Measurements from ENCODE around the gene MRPL52.
A peak's percentile ranks its signal among the peaks of the same experiment; 100 is the strongest.
"Not testable (repeated sequence)": the region's sequence is repeated elsewhere in the genome, so short reads cannot be mapped to it uniquely, and the experiment has no call there.

MRPL52 gene

DNA sequence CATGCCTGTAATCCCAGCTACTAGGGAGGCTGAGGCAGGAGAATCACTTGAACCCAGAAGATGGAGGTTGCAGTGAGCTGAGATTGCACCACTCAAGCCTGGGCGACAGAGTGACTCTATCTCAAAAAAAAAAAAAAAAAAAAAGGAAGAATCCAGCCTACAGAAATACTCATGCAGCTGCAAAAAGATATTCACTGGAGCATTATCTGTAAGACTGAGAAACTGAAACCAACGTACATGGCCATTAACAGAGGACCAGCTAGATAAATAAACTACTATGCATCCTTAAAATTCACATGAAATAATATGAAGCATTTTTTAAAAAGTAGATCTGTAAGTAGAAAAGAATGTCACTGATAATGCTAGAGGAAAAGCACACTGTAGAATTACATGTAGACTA, 18.0 kb upstream of the MRPL52 start:
- no peak for DNase-seq (ENCODE audit: low spot score)

DNA sequence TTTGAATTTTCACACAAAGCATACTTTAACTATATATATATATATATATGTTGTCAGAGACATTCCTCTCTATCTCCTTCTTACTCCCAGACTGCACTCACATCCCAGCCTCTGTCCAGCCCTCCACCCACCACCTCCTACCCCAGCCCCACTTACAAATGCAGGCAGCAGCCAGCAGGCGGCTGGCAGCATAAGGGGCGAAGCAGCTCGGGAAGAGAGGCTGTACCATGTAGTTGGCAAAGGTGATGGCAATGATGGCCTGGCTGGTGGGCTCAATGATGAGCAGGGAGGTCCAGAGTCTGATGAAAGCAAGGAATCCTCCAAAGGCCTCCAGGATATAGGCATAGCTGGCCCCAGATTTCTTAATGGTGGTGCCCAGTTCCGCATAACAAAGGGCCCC, 16.9 kb upstream of the MRPL52 start:
- no peak for DNase-seq (ENCODE audit: low spot score)

DNA sequence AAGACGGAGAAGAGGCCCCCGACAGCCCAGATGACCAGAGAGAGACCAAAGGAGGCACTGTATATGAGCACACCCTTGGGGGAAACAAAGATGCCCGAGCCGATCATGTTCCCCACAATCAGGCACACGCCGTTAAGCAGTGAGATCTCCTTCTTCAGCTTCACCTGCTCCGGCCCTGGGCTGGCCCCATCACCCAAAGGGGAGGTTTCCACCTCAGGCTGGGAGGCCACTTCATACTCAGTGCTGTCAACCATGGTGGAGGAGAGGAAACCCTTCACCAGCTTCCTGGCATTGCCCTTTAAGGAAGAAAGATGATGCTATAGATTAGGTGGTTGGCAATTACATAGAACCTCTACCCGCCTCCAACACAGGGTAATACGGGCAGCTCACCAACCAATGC, 16.5 kb upstream of the MRPL52 start:
- DNase-seq (ENCODE audit: low spot score), result no peak

DNA sequence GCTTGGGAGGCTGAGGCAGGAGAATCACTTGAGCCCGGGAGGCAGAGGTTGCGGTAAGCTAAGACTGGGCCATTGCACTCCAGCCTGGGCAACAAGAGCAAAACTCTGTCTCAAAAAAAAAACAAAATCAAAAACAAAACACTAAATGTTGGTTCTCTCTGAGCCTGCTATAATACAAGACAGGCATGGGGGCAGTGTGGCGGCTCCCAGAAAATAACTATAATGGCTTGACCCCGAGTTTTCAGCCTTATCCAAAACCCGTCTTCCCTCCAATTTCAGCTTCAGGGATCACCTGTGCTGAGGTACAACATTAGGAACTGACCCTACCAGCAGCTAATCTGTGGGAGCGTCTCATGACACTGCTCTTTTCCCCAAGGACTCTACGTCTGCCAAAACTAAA, 15.3 kb upstream of the MRPL52 start:
- no peak for DNase-seq (ENCODE audit: low spot score)

DNA sequence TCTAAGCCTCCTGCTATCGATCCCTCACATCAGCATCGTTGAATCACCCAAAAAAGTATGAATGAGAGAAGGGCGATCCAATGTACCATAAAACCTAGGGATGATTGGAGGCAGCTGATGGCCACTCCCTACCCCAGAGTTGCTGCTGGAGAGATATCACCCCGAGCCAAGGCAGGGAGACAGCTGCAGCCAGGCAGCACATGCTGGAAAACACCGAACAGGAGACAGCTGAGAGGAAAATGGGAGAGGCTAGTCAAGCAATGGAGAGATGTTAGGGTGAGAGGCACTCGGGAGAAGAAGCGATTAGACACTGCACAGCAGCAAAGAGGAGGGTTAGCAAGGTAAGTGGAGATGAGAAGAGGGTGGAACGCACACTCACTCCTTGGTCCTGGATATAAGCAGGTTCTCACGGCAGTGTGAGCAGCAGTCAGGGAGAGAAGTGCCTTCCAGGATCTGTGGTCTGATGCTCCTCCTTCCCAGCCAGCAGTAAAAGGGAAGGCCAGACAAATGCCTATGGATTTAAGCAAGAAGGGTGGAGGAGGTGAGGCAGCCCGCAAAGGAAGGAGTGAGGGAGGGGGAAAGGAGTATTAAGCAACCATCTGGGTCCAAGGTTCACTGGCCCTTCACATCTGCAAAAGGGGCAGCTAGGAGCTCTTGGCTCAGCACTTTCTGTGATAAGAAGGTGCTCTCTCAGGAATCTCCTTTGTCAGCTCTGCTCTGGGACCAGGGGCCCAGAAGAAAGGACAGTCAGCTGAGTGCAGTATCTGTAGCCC, 14.6 kb upstream of the MRPL52 start, which contains the start of gene SLC7A7:
TSS of gene SLC7A7 (minus strand) at position 495 of the 773 bp plus-strand sequence. CDS start 2,037 bp downstream, outside the sequence.
- DNase-seq (ENCODE audit: low spot score), result peak; percentile 26

DNA sequence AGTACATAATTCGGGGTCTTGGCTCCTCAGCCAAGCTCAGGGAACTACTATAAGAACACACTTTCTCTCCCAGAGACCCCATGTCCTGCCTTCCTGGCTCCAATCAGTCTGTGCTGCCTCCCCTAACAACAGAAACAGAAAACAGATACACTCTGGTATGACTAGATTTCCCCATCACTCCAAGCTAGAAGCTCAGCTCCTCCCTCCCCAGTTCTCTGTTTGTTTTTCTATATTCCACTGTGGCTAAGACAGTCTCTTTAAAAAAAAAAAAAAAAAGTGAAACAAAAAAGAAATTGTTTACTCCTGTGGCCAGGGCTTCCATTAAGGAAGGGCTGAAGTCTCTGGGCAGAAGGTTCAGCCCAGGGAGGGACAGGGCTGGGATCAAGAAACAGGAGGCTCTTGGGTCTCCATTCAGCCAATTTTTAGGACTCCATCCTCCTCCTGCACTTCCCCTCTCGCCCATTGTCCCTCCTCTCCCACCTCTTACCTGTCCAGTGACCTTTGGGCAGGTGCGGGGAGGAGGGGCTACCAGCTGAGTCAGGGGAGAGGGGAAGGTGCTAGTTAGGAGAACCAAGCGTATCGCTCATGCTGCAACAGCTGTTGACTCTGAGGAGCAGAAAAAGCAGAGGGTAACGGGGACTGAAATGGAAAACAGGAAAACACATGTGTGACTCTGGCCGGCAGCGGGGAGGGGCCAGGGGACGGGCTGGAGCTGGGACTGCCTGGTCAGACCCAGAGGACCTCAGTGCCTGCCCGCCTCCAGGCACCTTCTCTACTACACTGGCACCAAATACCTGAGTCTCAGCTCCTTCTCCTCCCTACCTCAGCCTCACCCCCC, 10.3 kb upstream of the MRPL52 start:
- no peak for DNase-seq (ENCODE audit: low spot score)

DNA sequence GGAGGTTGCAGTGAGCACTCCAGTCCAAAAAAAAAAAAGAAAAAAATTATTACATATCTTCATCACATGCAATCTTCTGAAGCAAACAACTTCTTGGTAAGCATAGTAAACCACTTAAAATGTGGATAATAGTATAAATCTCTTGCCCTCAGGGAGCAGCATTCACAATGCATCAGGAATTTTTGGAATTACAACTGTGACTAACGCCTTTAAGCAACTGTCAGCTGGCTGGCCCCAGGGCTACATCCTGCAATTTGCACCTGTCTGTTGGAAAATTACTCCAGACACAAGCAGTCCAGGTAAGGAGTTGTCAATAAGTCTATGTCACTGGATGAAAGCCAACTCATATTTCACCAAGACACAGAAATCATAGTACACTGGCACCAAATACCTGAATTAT, 9.0 kb upstream of the MRPL52 start:
- no peak for DNase-seq (ENCODE audit: low spot score)

DNA sequence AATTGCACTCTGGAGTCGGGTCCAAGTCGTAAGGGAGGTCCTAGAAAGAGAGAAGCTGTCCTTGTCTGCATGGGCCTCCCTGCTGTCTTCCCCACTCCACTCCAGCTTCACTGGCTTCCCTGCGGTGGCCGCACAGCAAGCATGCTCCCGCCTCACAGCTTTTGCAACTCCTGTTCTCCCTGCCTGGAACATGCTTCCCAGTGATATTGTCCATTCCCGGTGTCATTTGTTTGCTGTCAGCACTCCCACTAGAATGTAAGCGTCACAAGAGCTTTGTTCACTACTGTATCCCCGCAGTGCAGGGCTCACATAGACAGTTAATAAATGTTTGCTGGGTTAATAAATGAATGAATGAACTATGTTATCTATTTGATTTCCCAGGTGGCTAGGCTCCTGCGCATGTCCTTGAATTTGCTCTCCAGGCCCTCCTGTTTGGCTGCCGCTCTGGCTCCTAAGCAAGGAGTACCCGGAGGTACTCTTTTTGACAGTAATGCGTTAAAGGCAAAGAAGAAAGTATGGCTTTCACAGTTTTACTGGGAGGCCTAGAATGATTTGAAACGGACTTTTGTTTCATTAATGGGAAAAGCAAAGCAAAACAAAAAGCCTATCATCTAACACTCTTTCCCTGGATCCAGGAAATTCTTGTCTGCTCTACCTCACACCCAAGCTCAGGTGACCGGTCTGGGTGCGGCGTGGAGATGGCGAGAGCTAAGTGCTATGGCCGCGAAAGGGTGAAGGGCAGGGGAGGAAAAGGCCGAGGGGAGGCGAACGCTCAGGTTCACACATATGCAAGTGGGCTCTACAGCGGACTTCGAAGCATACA, 8.3 kb upstream of the MRPL52 start:
- DNase-seq (ENCODE audit: low spot score), result peak; percentile 43

DNA sequence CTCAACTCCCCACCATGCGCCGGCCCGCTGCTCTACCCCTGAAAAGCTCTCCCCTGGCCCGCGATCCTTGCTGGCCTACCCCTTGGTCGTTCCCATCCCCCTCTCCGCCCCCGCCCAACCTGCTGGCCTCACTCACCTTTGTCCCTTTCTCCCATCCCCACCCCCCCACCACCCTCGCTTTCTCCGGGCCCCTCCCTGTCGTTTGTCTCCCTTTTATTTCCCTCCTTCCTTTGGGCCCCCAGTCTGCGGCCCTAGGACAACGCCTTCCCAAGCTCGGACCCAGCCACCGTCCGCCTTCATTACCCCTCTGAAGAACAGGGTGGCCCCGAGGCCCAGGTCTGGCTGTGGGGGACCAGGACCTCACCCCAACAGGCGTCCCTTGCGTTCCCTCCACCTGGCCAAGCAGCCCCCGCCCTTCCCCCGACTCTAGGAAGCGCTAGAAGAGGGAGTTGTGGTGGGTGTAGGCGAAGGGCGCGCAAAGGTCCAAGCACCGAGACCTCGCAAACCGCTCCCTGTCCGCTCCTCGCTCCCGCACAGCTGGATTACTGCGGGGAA, 7.6 kb upstream of the MRPL52 start:
- DNase-seq (ENCODE audit: low spot score), result peak; percentile 26

DNA sequence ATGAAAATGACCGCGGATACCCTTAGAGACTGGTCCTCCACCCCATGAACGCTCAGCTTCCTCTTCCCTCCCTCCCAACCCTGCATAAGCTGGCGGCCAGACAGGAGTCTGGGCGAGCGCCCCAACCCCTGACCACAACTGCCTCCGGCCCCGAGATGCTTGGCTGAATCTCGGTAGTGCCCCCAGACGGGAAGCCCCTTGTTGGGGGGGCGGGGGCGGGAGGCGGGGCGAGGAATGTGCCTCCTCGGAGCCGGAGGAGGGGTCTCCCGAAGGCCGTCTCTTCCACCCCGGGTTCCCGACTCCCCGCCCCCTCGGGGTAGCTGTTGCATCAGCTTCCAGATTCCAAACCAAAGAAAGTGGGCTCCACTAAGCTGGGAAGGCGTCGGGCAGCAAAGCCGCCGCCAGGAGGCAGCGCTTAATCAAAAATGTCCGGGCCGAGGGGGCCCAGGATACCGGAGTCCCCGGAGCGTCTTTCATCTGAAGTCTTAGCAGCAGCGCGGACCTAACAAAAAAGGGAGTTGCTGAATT, 7.1 kb upstream of the MRPL52 start:
- DNase-seq (ENCODE audit: low spot score), result peak; percentile 83

DNA sequence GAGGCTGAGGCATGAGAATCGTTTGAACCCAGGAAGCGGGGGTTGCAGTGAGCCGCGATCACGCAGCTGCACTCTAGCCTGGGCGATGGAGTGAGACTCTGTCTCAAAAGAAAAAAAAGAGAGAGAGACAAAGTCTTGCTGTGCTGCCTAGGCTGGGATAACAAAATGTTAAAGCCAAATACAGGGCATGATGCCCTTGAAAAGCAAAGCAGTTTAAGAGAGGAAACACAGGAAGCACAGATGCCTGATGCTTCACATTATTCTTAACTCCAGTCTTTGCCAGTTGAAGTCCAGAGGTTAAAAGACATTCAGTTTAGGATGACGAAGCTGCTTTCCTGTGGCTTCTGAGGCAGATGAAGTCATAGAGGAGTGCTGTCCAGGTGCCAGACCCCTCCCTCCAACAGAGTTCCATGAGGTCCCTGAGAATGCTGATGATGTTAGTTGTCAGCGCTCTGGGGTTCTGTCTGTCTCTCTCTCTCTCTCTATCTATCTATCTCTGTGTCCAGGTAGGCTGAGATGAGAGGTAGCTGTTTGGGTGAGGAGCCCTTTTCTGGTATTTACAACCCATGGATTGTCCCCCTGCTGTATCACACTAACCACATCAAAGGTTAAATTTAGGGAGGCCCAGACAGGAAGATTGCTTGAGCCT, 4.9 kb upstream of the MRPL52 start:
- peak; percentile 98 for DNase-seq (ENCODE audit: low spot score)

DNA sequence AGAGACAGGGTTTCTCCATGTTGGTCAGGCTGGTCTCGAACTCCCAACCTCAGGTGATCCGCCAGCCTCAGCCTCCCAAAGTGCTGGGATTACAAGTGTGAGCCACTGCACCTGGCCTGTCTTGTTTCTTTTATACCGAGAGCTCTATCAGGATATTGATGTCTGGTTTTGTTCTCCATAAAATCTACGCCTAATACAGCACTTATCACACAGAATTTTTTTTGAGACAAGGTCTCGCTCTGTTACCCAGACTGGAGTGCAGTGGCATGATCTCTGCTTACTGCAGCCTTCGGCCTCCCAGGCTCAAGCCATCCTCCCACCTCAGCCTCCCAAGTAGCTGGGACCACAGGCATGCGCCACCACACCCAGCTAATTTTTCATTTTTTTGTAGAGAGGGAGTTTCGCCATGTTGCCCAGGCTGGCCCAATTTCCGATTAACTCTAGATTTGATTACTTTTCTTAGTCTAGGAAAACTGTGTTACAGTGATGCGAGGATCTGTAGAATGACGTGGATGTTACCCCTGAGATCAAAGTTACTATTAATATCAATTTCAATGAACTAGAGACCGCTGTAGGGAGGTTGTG, 519 bp upstream of the MRPL52 start:
- not testable (repeated sequence) for DNase-seq (ENCODE audit: low spot score)

DNA sequence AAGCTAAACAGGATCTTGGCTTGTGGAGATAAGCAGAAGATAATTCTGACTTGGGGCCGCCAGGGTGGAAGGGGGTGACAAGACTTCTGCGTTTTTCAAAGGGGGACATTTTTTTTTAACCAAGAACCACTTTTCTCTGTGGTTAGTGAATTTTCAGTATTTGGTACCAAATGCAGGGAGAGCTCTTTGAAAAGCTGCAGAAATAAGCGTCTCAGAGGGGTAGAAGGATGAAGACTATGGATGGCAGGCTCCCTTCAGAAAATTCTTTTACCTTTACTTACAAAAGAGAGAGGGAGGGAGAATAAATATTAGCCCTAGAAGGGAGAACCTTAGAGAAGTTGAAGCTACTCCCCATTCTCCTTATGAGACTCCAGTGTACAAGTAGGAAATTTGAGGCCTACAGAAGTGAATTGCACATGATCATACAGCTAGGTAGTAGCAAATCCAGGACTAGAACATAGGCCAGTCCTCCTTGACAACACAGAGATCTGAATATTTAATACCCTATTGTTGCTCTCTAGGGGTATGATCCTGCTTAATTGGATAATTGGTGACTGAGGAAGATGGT, 840 bp downstream of the MRPL52 start:
- no peak for DNase-seq (ENCODE audit: low spot score)

DNA sequence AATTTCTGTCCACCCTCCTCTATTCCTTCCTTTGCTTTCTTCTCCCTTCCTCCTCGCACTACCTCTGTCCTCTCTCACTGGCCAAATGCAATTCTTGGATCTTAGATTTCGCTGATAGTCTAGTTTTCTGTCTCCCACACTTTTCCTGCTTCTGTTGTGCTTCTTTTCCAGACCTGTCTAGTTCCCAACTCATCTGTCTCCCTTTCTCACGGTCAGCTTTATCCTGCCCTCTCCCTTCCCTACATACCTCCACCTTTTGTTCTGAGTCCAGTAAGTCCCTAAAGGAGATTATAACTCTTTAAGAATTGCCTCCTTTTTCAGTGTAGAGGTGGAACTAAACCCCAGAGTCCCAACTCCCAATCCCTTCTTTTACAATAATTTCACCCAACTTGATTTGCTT, 5.8 kb downstream of the MRPL52 start:
- no peak for DNase-seq (ENCODE audit: low spot score)

DNA sequence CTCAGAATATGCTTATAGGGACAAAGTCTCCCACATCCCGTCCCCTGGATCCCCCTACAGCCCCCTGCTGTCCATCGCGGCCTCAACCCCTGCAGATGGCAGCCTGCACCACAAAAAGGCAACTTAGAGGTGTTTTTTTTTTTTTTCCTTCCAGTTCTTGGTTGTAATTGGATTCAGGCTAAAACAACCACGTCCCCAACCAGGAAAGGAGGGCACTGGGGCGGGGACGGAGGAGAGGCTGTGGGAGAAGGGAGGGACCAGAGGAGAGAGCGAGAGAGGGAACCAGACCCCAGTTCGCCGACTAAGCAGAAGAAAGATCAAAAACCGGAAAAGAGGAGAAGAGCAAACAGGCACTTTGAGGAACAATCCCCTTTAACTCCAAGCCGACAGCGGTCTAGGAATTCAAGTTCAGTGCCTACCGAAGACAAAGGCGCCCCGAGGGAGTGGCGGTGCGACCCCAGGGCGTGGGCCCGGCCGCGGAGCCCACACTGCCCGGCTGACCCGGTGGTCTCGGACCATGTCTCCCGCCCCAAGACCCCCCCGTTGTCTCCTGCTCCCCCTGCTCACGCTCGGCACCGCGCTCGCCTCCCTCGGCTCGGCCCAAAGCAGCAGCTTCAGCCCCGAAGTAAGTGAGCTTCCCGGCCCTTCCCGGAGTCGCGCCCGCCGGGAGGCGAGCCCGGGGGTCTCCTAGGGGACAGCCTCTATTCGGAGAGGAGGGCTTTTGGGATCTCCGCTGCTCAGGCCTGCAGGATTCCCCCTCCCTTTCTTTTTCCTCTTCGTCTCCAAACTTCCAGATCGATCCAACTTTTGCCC, 6.8 kb downstream of the MRPL52 start, which contains the start of gene MMP14:
TSS of gene MMP14 (plus strand) at position 285 of the 813 bp plus-strand sequence. CDS start at position 518, 233 bp downstream.
- peak; percentile 47 for DNase-seq (ENCODE audit: low spot score)

DNA sequence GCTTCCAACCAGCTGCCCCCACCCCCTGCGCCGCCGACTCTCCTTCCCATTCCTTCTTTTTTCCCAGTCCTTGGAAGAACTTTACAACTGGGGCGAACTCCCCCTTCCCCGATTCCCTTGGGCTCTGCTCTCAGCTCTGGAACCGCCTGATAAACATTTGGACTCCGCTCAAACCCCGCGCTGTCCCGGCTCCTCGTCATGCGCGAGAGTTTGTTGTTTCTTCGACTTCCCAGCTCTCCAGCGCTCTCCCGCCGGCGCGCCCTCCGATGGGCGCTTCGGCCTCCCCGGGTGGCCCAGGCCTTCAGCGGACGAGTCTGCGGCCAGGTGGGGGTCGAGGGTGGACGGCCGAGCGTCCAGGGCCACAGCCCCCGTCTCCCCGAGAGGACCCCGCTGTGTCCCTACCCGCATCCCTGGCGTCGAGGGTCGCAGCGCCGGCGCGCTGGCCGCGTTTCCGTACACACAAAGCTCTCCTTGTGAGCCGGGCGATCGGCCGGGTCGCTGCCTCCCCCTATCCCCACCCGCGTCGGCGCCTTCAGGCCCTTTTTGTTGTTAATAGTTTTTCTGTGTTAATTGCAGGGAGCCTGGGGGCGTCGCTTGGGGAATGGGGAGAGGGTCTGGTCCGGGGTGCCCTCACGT, 7.5 kb downstream of the MRPL52 start:
- DNase-seq (ENCODE audit: low spot score), result no peak

DNA sequence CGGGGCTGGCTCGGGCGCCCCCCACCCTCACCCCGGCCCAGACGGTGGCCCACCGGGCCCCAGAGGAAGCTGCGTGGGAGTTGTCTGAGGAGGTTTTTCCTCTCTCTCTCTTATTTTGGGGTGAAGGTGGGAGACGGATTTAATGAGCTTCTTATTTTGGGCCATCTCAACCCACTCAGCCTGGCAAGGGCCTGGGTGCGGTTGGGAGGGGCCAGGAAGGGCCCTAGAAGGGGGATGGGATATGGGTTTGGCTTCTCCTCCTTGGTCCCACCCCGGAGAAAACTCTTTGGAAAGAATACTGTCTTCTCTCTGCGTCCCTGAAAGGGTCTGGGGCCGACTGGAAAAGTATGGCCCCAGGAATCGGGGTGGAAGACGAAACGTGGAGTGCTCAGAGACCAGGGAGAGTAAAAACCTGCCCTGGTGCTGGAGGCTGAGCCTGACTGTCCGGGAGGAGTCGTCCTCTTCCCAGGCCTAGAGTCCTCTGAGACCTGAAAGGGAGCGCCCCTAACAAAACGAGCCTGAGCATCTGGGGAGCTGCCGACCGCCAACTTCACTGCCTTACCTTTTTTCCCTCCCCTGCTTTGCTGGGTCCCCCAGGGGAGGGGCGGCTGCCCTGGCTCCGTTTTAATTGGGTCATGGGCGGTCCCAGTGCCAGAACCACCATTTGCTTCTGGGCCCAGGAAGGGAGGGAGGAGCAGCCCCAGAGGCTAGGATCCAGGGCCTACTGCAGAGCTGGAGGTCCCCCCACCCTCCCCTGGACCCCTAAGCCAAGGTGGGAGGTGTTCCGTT, 8.3 kb downstream of the MRPL52 start:
- DNase-seq (ENCODE audit: low spot score), result no peak

DNA sequence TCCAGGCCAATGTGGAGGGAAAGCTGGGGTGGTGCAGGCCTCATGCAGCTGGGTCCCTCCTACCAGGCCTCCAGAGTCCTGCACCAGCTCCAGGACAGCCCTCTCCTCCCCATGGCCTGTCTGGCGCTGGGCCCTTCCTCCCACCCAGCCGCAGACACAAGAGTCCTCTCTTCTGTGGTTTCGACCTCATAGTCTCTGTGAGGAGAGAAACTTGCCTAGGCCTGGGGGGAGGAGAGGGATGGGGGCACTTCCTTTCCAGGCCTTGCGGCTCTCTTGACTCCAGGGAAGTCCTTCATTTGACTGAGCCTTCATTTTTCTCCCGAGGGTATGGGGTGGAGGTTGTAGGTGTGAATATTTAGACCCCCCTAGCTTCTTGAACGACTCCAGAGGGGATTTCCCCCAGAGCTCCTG, 8.9 kb downstream of the MRPL52 start:
- DNase-seq (ENCODE audit: low spot score), result no peak

Data from SW480 (cell line).